WERI-Rb-1 (cell line): ENCODE data around the gene CIAO2B.

ENCODE experiments used
- DNase-seq: peaks from one replicate; pipeline ENCODE4 v3.0.0-alpha.2; 2020
- H3K27ac ChIP-seq: fragments of 250-450 bp; sonication (Bioruptor Pico); 2 replicates; pipeline ENCODE4 v1.5.1; 2020; ENCODE audit warnings: mild to moderate bottlenecking, moderate library complexity
- H3K27me3 ChIP-seq: fragments of 250-450 bp; sonication (Bioruptor Pico); 2 replicates; pipeline ENCODE4 v1.5.1; 2021; ENCODE audit warnings: mild to moderate bottlenecking, low read depth, moderate library complexity; ENCODE audit not compliant: insufficient read depth, severe bottlenecking
- H3K36me3 ChIP-seq: fragments of 250-450 bp; sonication (Bioruptor Pico); 2 replicates; pipeline ENCODE4 v1.5.1; 2020; ENCODE audit warnings: mild to moderate bottlenecking, moderate library complexity
- H3K4me3 ChIP-seq: 2 replicates; pipeline ENCODE4 v1.5.1; 2011; ENCODE audit warnings: low read depth, mild to moderate bottlenecking, control low read depth, low read length
- H3K9me3 ChIP-seq: fragments of 250-450 bp; sonication (Bioruptor Pico); 2 replicates; pipeline ENCODE4 v1.5.1; 2021; ENCODE audit warnings: mild to moderate bottlenecking, moderate library complexity; ENCODE audit not compliant: severe bottlenecking
- TF ChIP-seq, protein P1 (sequence below): IDR thresholded peaks from 2 replicates; pipeline ENCODE4 v1.5.1; 2011; ENCODE audit warnings: low read depth, mild to moderate bottlenecking, control low read depth, inconsistent platforms, low read length

The CIAO2B gene

DNA sequence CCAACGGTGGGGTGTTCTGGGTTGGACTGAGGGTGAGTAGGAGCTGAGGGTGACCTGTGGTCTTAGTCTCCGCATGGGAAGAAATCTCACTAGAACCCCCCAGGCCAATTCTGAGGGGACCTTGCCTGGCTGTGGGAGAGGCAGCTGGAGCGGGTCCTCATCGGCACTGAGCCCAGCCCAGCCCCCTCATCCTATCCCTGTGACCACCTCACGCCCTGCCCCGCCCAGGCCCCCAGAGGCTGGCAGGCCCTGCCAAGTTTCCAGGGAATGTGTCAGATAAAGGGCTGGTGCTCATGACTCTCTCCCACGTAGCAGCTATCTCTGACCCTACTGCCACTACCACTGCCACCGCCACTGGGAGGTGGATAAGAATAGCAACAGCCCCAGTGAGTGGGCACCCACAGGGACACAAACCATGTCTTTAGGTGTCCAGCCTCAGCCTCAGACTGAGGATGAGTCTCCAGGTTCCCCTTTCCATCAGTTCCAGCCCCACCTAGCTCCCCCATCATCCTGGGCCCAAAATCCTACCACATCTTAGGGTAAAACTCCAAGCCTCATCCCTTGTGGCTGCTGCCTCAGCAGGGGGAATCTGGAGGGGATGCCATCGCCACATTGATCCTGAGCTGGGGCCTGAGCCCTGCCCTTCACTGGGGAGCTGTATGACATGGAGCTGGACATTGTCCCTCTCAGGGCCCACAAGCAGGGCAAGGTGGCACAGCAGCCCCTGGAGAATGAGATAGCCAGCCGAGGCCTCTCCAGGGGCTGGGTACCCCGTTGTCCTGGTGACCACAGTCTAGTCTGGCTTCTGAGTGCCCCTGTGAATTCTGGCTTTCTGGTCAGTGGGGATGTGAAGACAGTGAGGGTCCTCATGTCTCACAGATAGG is 30.4 kb downstream of the CIAO2B start:
- H3K27me3 ChIP-seq: no peaks in the 10 kb centered on the region
- TF ChIP-seq, protein P1, sequence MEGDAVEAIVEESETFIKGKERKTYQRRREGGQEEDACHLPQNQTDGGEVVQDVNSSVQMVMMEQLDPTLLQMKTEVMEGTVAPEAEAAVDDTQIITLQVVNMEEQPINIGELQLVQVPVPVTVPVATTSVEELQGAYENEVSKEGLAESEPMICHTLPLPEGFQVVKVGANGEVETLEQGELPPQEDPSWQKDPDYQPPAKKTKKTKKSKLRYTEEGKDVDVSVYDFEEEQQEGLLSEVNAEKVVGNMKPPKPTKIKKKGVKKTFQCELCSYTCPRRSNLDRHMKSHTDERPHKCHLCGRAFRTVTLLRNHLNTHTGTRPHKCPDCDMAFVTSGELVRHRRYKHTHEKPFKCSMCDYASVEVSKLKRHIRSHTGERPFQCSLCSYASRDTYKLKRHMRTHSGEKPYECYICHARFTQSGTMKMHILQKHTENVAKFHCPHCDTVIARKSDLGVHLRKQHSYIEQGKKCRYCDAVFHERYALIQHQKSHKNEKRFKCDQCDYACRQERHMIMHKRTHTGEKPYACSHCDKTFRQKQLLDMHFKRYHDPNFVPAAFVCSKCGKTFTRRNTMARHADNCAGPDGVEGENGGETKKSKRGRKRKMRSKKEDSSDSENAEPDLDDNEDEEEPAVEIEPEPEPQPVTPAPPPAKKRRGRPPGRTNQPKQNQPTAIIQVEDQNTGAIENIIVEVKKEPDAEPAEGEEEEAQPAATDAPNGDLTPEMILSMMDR: no peak
- no peaks in the 10 kb centered on the region for H3K36me3 ChIP-seq
- no peak for DNase-seq
- no peaks in the 10 kb centered on the region for H3K9me3 ChIP-seq
- peak overlapping the region; percentile 99 for H3K27ac ChIP-seq
- no peak overlapping the region for H3K4me3 ChIP-seq

DNA sequence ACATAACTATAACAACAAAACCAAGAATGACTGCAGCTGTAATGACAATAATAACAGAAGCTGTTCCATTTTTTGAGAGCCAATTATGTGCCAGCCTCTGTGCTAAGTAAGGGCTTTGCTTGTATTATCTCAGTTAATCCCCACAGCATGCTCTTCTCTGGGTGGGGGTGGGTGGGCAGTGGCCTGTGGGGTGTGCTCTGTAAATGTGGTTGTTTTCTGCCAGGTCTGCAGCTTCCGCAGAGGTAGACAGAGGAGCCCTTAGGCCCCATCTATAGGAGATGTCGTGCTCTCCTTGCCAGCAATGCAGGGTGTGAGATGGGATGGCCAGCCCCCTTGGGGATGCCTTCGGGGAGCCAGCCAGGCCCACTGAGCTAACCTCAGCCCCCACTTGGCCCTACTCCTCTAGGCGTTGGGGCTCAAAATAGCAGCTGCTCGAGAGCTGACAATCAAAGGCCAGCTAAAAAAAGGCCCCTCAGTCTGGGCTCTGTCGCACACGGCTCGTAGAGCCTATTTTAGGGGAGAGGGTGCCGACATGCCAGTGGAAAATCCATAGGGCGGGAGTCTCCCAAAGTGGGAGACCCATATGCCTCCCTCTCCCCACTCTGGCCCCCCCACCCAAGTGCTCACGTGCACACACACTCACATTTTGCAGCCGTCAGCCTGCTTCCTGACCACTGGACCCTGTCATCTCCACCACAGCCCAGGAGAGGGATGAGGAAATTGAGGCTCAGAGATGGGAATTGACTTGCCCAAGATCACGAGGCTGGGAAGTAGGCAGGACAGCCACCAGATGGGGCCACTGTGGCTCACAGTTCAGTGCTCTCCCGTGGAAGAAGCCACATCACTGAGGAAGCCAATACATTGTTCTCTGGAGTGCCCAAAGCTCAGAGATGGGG is 31.3 kb downstream of the CIAO2B start:
- TF ChIP-seq, protein P1: peak; percentile 37; the same call in 1 of the 2 replicates
- Histone ChIP-seq H3K27me3 (no peaks in the 10 kb centered on the region), H3K27ac (peak overlapping the region; percentile 99), H3K4me3 (no peak overlapping the region), H3K36me3 (no peaks in the 10 kb centered on the region), H3K9me3 (no peaks in the 10 kb centered on the region)
- DNase-seq: peak; percentile 58

DNA sequence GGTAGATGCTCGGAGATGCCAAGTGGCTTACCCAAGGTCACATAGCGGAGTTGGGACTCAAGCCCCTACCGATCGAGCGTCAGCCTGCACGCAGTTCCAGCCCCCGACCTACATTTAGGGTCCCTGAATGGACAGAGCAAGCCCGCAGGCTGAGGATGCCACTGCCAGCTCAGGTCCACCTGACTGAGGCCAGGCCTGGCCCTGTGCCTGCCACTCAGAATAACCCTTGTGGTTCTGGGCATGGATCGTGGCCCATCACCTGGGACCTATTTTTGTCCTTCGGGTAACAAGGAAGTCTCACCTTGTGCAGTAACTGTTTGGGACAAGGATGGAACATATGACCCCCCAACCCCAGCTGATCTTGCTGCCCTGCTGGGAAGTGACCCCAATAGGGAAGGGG is 32.6 kb downstream of the CIAO2B start:
- no peak for DNase-seq
- peak overlapping the region; percentile 99 for H3K27ac ChIP-seq
- H3K9me3 ChIP-seq: no peaks in the 10 kb centered on the region
- no peaks in the 10 kb centered on the region for H3K27me3 ChIP-seq
- H3K4me3 ChIP-seq: no peak overlapping the region
- no peaks in the 10 kb centered on the region for H3K36me3 ChIP-seq
- TF ChIP-seq, protein P1: no peak

DNA sequence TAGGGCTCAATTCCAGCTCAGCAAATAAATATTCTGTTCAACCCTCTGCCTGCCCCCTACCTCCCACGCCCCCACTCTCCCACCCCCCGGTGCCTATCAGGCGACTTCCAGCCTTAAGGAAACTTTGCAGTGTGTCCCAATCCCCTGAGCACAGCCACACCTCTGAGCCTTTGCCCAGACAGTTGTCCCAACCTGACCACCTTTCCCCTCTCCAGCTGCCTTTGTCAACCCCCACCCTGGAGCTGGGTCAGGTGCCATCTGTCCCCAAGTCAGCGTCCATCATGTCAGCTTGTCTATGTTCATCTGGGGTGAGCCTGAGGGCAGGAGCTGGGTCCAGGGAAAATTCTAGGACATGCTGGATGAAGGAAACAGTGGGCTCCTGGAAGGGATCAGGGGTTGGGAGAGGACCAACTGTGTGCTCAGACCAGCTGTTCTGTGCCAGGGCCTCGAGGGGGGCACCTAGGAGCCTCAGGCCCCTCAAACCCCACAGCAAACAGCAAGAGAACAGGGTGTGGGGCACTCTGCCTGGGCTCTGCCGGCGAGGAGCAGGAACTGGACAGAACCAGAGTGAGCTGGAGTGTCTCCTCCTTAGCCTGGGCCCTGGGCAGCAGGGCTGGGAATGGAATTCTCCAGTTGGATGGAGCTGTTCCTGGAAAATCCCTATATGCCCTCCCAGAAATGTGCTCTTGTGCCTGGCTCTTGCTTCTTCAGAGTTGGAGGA is 33.3 kb downstream of the CIAO2B start:
- peak; percentile 98 for DNase-seq
- peak overlapping the region; percentile 99 for H3K27ac ChIP-seq
- H3K4me3 ChIP-seq: peak overlapping the region; percentile 42; the same call in 1 of the 2 replicates
- H3K36me3 ChIP-seq: no peaks in the 10 kb centered on the region
- H3K27me3 ChIP-seq: no peaks in the 10 kb centered on the region
- H3K9me3 ChIP-seq: no peaks in the 10 kb centered on the region
- TF ChIP-seq, protein P1: no peak

DNA sequence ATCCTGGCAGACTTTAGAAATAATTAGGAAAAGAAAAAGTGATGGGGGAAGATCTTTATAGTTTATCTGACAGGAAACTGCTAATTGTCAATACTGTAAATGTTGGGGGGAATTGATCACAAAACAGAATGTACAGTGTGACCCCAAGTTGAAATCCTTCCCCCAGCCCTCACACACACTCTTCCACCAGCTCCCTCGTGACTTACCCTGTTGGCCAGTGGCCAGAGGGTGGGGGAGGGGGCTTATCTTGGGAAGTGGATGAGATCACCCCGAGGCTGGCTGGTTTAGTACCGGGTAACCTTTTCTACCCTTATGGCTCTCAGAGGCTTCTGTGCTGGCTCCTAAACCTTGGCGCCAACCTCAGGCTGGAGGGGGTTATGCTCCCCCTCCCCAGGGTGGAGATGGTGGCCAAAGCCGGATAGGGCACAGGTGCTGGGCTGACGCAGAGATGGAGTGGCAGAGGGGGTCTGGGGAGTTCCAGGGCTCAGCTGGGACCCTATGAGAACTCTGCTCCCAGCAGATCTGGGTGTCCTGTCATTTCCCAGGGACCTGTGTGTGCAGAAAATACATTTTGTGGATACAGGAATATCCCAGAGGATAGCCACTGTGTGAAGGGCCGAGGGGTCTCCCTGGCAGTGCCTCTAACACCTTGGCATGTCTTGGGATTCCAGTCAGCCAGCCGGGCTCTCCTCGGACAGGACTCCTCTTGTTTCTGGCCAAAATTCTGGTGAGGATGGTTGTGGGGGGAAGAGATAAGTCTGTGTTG is 34.1 kb downstream of the CIAO2B start:
- Histone ChIP-seq H3K4me3 (peak overlapping the region; percentile 42), H3K27ac (peak overlapping the region; percentile 99), H3K9me3 (no peaks in the 10 kb centered on the region), H3K36me3 (no peaks in the 10 kb centered on the region), H3K27me3 (no peaks in the 10 kb centered on the region)
- TF ChIP-seq, protein P1: no peak
- DNase-seq: peak; percentile 97
